HepG2 (cell line): Measurements from ENCODE around the gene NFE2L1. TPM values are rescaled to one million over a fixed set of nuclear protein-coding genes. Genes with fewer than 3 reads are reported as not detected.

ENCODE experiments used
- IKZF1 ChIP-seq: fragments of 450-650 bp; IDR thresholded peaks from 2 replicates; pipeline ENCODE4 v1.7.1; 2016
- RERE ChIP-seq: IDR thresholded peaks from 2 replicates; pipeline ENCODE4 v1.6.1; 2016; ENCODE audit warnings: low read depth, missing genetic modification reagents, missing compliant biosample characterization
- STAT5B ChIP-seq: sonication (generic); formaldehyde crosslinking; IDR thresholded peaks from 2 replicates; pipeline ENCODE4 v1.4.0; 2020; ENCODE audit warnings: missing genetic modification reagents
- TRIM24 ChIP-seq: sonication (generic); formaldehyde crosslinking; IDR thresholded peaks from 2 replicates; pipeline ENCODE4 v1.8.0; 2022; ENCODE audit warnings: mild to moderate bottlenecking, missing genetic modification reagents
- ZNF274 ChIP-seq: sonication (generic); formaldehyde crosslinking; IDR thresholded peaks from 2 replicates; pipeline ENCODE4 v1.5.1; 2020; ENCODE audit warnings: mild to moderate bottlenecking, missing genetic modification reagents
- ZSCAN30 ChIP-seq: sonication (generic); formaldehyde crosslinking; IDR thresholded peaks from 2 replicates; pipeline ENCODE4 v1.5.0; 2020; ENCODE audit warnings: mild to moderate bottlenecking, missing genetic modification reagents
- polyA plus RNA-seq, 8 experiments: library from polyadenylated mRNA; depleted of rRNA in 3 of 8; stranded (reverse) in 7 of 8; unstranded in 1 of 8; fragments of >200 nt; fragmentation: Illumina TruSeq in 4 of 8; extraction: Trizol in 4 of 8; gene quantifications; 2 replicates each; pipeline versions ENCODE4 v1.2.1 to v1.2.3, GENCODE V29; 2011 to 2016; ENCODE audit warnings: low read depth in 4 of 8, missing spikeins in 1 of 8, mixed read lengths in 1 of 8; ENCODE audit not compliant: insufficient read depth in 1 of 8
- total RNA-seq, 5 experiments: library from RNA; depleted of rRNA; stranded (reverse); fragments of >200 nt; fragmentation: Illumina TruSeq; extraction: Trizol; gene quantifications; 2 replicates each; pipeline ENCODE4 v1.2.3, GENCODE V29; 2016; ENCODE audit warnings: low read depth in 1 of 5

NFE2L1 gene
- total and polyA plus RNA-seq, 2 of the 13 experiments (the other 11 are each of a cell fraction or from before 2014, with no cell fraction given), result 67.0 to 234 TPM

- TF ChIP-seq RERE (CRISPR knock-in tag), result no peak
- no peak for TF ChIP-seq STAT5B (CRISPR knock-in tag)
- TF ChIP-seq TRIM24 (CRISPR knock-in tag), result no peak
- TF ChIP-seq ZNF274 (CRISPR knock-in tag), result no peak
- TF ChIP-seq IKZF1, result no peak
- no peak for TF ChIP-seq ZSCAN30 (CRISPR knock-in tag)
Measured at GRCh38 chr17:48023400-48024148, 24.6 kb upstream of the NFE2L1 start (continued).
